GM12878 (cell line): ENCODE measurements around the gene ZNF385D. TPM values are rescaled to one million over a fixed set of nuclear protein-coding genes. Genes with fewer than 3 reads are reported as not detected.

ENCODE experiments used
- ATAC-seq: fragments of 200-7000 bp; cut with Tn5 transposase; 3 replicates; pipeline ENCODE4 v1.9.1; 2020; ENCODE audit warnings: mild to moderate bottlenecking, moderate library complexity
- BruUV-seq: library from RNA; stranded (reverse); fragments of 400-500 nt; replicated peaks from 2 replicates; lab custom pipeline; 2021; lab: Mats Ljungman, UMichigan
- CTCF ChIA-PET: fragments of 300-600 bp; sonication (Branson Sonifier 250); formaldehyde crosslinking; extraction: SDS; loops from one replicate; lab custom pipeline; 2021; ENCODE audit warnings: inconsistent platforms; lab: Yijun Ruan, JAX
- POLR2A ChIA-PET: fragments of 350-600 bp; formaldehyde crosslinking; extraction: SDS; loops from one replicate; lab custom pipeline; 2021; ENCODE audit warnings: inconsistent platforms; lab: Charles Lee
- RAD21 ChIA-PET: fragments of 300-600 bp; sonication (Branson Sonifier 250); formaldehyde crosslinking; loops from one replicate; lab custom pipeline; 2023; ENCODE audit warnings: antibody characterized with exemption; ENCODE audit not compliant: unreplicated experiment; lab: Charles Lee
- SMC1A ChIA-PET: fragments of 300-600 bp; sonication (Branson Sonifier 250); formaldehyde crosslinking; loops from one replicate; lab custom pipeline; 2023; ENCODE audit not compliant: unreplicated experiment, uncharacterized antibody; lab: Charles Lee
- DNase-seq: peaks from one replicate; pipeline ENCODE4 v3.0.0-alpha.2; 2011; ENCODE audit warnings: low read depth, low spot score
- FAIRE-seq: peaks from 3 replicates; lab custom pipeline; 2011; peaks lifted over from hg19 to GRCh38; lab: Jason Lieb, UNC
- H2AFZ ChIP-seq: 2 replicates; pipeline ENCODE4 v1.6.0; 2011; ENCODE audit warnings: low read depth, low read length, control low read depth; ENCODE audit not compliant: control insufficient read depth
- H3K27ac ChIP-seq: 2 replicates; pipeline ENCODE4 v1.5.1; 2011; ENCODE audit warnings: control low read depth; ENCODE audit not compliant: control insufficient read depth, insufficient read depth
- H3K27me3 ChIP-seq, 2 experiments: replicated peaks in 1 of 2; 2 replicates each; pipeline versions ENCODE4 v1.6.0 to v1.6.1; 2011; ENCODE audit warnings: low read length in 1 of 2; ENCODE audit not compliant: control insufficient read depth in 2 of 2, insufficient read depth in 2 of 2
- H3K36me3 ChIP-seq, 2 experiments: 2 replicates each; pipeline ENCODE4 v1.5.1; 2011; ENCODE audit warnings: low read length in 1 of 2; ENCODE audit not compliant: control insufficient read depth in 2 of 2, insufficient read depth in 2 of 2
- H3K4me1 ChIP-seq: 2 replicates; pipeline ENCODE4 v1.6.1; 2011; ENCODE audit warnings: mild to moderate bottlenecking, low read length, moderate library complexity, mixed read lengths; ENCODE audit not compliant: control insufficient read depth, insufficient read depth
- H3K4me2 ChIP-seq: 2 replicates; pipeline ENCODE4 v1.6.0; 2011; ENCODE audit warnings: control low read depth; ENCODE audit not compliant: control insufficient read depth, insufficient read depth
- H3K4me3 ChIP-seq: fragments of 200-600 bp; sonication (generic); 2 replicates; pipeline ENCODE4 v1.5.1; 2016
- H3K79me2 ChIP-seq: 2 replicates; pipeline ENCODE4 v1.6.0; 2011; ENCODE audit warnings: low read length; ENCODE audit not compliant: control insufficient read depth, insufficient read depth
- H3K9ac ChIP-seq: 2 replicates; pipeline ENCODE4 v1.8.0; 2011; ENCODE audit warnings: low read length, control low read depth, mixed read lengths; ENCODE audit not compliant: control insufficient read depth, insufficient read depth
- H3K9me3 ChIP-seq: replicated peaks from 3 replicates; pipeline ENCODE4 v1.5.1; 2011; ENCODE audit warnings: mild to moderate bottlenecking, low read length; ENCODE audit not compliant: control insufficient read depth, insufficient read depth
- H4K20me1 ChIP-seq: 2 replicates; pipeline ENCODE4 v1.6.0; 2011; ENCODE audit not compliant: control insufficient read depth, insufficient read depth
- BHLHE40 ChIP-seq, 2 experiments: fragments of 450-650 bp in 1 of 2; IDR thresholded peaks; 2 replicates each; pipeline ENCODE4 v1.6.1; 2011 to 2017; ENCODE audit warnings: low read depth in 2 of 2, borderline replicate concordance in 1 of 2, improper control_type of control experiment in 1 of 2, low read length in 1 of 2, mild to moderate bottlenecking in 1 of 2
- CBFB ChIP-seq: IDR thresholded peaks from 2 replicates; pipeline ENCODE4 v1.6.1; 2016; ENCODE audit warnings: antibody characterized with exemption, low read depth
- HDGF ChIP-seq: fragments of 450-650 bp; IDR thresholded peaks from 2 replicates; pipeline ENCODE4 v1.6.1; 2016; ENCODE audit warnings: antibody characterized with exemption
- WGBS: methylation state at CpG from one replicate; pipeline ENCODE4 v1.1.6; 2016; ENCODE audit warnings: low lambda C conversion rate; ENCODE audit not compliant: insufficient replicate concordance, insufficient coverage; ENCODE audit errors: missing lambda C conversion rate; 5-methylcytosine and 5-hydroxymethylcytosine counted together
- in situ Hi-C: fragments of 300-500 bp; cut with MboI; formaldehyde crosslinking; loops from 9 replicates; pipeline ENCODE4 v1.14.3; 2018; ENCODE audit warnings: mixed read lengths
- intact Hi-C: fragments of 100-400 bp; cut with micrococcal nuclease; formaldehyde crosslinking; loops from one replicate; pipeline ENCODE4 v1.14.2; 2022; ENCODE audit not compliant: unreplicated experiment
- polyA plus RNA-seq, 11 experiments: library from polyadenylated mRNA; depleted of rRNA in 4 of 11; unstranded in 6 of 11; stranded (reverse) in 5 of 11; fragments of >200 nt; fragmentation: Nextera tagmentation in 4 of 11; fragmentation: Illumina TruSeq in 1 of 11; extraction: Ambion mirVana in 4 of 11; extraction: Trizol in 1 of 11; gene quantifications; 1 replicate in 1 of 11; 2 replicates in 10 of 11; pipeline versions ENCODE4 v1.2.1 to v1.2.3, GENCODE V29; 2011 to 2016; ENCODE audit warnings: inconsistent platforms in 2 of 11, missing spikeins in 2 of 11, low read depth in 1 of 11
- total RNA-seq, 4 experiments: library from RNA; depleted of rRNA in 3 of 4; stranded (reverse); fragments of >200 nt in 3 of 4; fragmentation: Illumina TruSeq in 1 of 4; extraction: Trizol in 1 of 4; gene quantifications; 2 replicates each; pipeline versions ENCODE4 v1.2.1 to v1.2.3, GENCODE V29; 2013 to 2021
- TF ChIP-seq, protein P1 (sequence below): IDR thresholded peaks from 2 replicates; pipeline ENCODE4 v1.6.1; 2011; ENCODE audit warnings: borderline replicate concordance, low read depth, mild to moderate bottlenecking, moderate library complexity, low read length; ENCODE audit not compliant: insufficient read depth, poor library complexity, severe bottlenecking

Gene ZNF385D
- total and polyA plus RNA-seq, 10 of the 15 experiments (the other 5 are each of a cell fraction or from before 2014, with no cell fraction given), result 0.01 to 0.62 (median 0.18) TPM; not detected in 5

DNA sequence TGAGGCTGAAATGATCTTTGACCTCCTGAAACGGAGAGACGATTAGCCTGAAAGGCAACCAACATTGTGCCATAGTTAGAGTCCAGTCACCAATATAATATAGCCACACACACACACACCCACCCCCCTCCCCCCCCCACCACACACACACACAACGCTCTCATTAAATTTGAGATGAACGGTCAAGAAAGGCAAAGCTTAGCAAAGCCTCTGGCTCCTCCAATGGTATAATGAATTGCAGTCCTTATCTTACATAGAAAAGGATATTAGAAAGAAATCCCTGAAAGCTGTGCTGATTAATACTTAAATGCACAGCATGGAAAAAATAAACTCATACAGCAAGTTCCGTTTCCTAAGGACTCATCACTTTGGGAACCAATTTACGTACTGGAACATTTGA, 876 bp upstream of the ZNF385D start:
- H3K4me1 ChIP-seq, result no peaks in the 10 kb centered on the region
- no peak overlapping the region for H3K4me2 ChIP-seq
- H3K27me3 ChIP-seq, result no peaks in the 10 kb centered on the region
- SMC1A ChIA-PET, result interaction anchor here (0.9 to 1.3 kb wide), 3 partner anchors 85 to 365 kb away, joined by 3 to 5 read pairs (median 3); no protein-coding TSS in a partner anchor
- no TSS peak for BruUV-seq
- in situ Hi-C loops, result no loop called here
- intact Hi-C loops, result loop anchor here (2.0 kb wide), 1 partner anchor 365 kb away; no protein-coding TSS in a partner anchor
- H3K9me3 ChIP-seq, result no peaks in the 10 kb centered on the region
- H3K9ac ChIP-seq, result no peak overlapping the region
- CTCF ChIA-PET, result interaction anchor here (0.8 to 1.9 kb wide), 9 partner anchors 9 to 499 kb away, joined by 3 to 10 read pairs (median 5); no protein-coding TSS in a partner anchor
- TF ChIP-seq BHLHE40 (IDR thresholded peaks at IDR 0.05; ENCODE audit: borderline replicate concordance in 1 of 2, low read depth in 2 of 2, low read length in 1 of 2) (no peak), CBFB (no peak), HDGF (no peak)
- TF ChIP-seq, protein P1, sequence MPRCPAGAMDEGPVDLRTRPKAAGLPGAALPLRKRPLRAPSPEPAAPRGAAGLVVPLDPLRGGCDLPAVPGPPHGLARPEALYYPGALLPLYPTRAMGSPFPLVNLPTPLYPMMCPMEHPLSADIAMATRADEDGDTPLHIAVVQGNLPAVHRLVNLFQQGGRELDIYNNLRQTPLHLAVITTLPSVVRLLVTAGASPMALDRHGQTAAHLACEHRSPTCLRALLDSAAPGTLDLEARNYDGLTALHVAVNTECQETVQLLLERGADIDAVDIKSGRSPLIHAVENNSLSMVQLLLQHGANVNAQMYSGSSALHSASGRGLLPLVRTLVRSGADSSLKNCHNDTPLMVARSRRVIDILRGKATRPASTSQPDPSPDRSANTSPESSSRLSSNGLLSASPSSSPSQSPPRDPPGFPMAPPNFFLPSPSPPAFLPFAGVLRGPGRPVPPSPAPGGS, result no peak
- 39% methylated on average over 4 of the region's 6 CpGs for WGBS
- no peak overlapping the region for H2AFZ ChIP-seq
- no peak for DNase-seq
- FAIRE-seq, result no peak
- POLR2A ChIA-PET, result no interaction called here
- H3K36me3 ChIP-seq, result no peaks in the 10 kb centered on the region
- no peak overlapping the region for H3K27ac ChIP-seq
- ATAC-seq, result no peak
- no peaks in the 10 kb centered on the region for H4K20me1 ChIP-seq
- RAD21 ChIA-PET, result interaction anchor here (1.4 kb wide), 2 partner anchors 338 to 364 kb away, joined by 3 to 11 read pairs; no protein-coding TSS in a partner anchor
- no peak overlapping the region for H3K4me3 ChIP-seq
- no peaks in the 10 kb centered on the region for H3K79me2 ChIP-seq
